ENCODE results near the gene ZNF316. TPM values are rescaled to one million over a fixed set of nuclear protein-coding genes. Genes with fewer than 3 reads are reported as not detected.
"Not testable (repeated sequence)": the region's sequence is repeated elsewhere in the genome, so short reads cannot be mapped to it uniquely, and the experiment has no call there.

The ZNF316 gene
- total RNA-seq, 1 donor from 2014 or later: 43.8 TPM

- peak overlapping the region; percentile 24 for H3K27ac Mint-ChIP-seq (ENCODE audit: unreplicated experiment)
- no peak for DNase-seq (ENCODE audit: low read depth, low spot score)
- H3K4me3 Mint-ChIP-seq: peak overlapping the region; percentile 74
- H3K4me1 Mint-ChIP-seq: peaks cover 18% of the 10 kb centered on the region
- H3K9me3 Mint-ChIP-seq: no peaks in the 10 kb centered on the region
- TF ChIP-seq CTCF (conservative IDR thresholded peaks at IDR 0.05): no peak
- H3K27me3 Mint-ChIP-seq (ENCODE audit: low read depth): no peaks in the 10 kb centered on the region
- H3K36me3 Mint-ChIP-seq (ENCODE audit: low read depth): peaks cover under 1% of the 10 kb centered on the region
These were observed 3.1 kb upstream of the ZNF316 start for GRCh38 chr7:6634021-6634420.

- not testable (repeated sequence) for DNase-seq (ENCODE audit: low read depth, low spot score)
These were observed 2.1 kb upstream of the ZNF316 start for GRCh38 chr7:6634971-6635370.

GRCh38 chr7:6637544-6638229 lies 569 bp downstream of the ZNF316 start:
- peak; percentile 30 for DNase-seq (ENCODE audit: low read depth, low spot score)
- Mint-ChIP-seq H3K4me3 (peak overlapping the region; percentile 87), H3K9me3 (no peaks in the 10 kb centered on the region), H3K27ac (ENCODE audit: unreplicated experiment) (peak overlapping the region; percentile 62), H3K27me3 (ENCODE audit: low read depth) (no peaks in the 10 kb centered on the region), H3K4me1 (peaks cover 27% of the 10 kb centered on the region), H3K36me3 (ENCODE audit: low read depth) (peaks cover 7% of the 10 kb centered on the region)
- peak; percentile 50 for TF ChIP-seq CTCF (conservative IDR thresholded peaks at IDR 0.05)

More at GRCh38 chr7:6634971-6635370, 2.1 kb upstream of the ZNF316 start:
- Mint-ChIP-seq H3K4me1 (peaks cover 23% of the 10 kb centered on the region), H3K4me3 (peak overlapping the region; percentile 84)
- not testable (repeated sequence) for H3K27ac Mint-ChIP-seq (ENCODE audit: unreplicated experiment); H3K36me3 Mint-ChIP-seq (ENCODE audit: low read depth); H3K9me3 Mint-ChIP-seq; H3K27me3 Mint-ChIP-seq (ENCODE audit: low read depth)

- H3K4me3 Mint-ChIP-seq: peak overlapping the region; percentile 87
These were observed 1.9 kb downstream of the ZNF316 start for GRCh38 chr7:6639032-6639431.

GRCh38 chr7:6639627-6640026 lies 2.5 kb downstream of the ZNF316 start:
- Mint-ChIP-seq H3K4me3 (peak overlapping the region; percentile 87), H3K4me1 (peaks cover 27% of the 10 kb centered on the region), H3K36me3 (ENCODE audit: low read depth) (peaks cover 7% of the 10 kb centered on the region), H3K9me3 (no peaks in the 10 kb centered on the region), H3K27me3 (ENCODE audit: low read depth) (no peaks in the 10 kb centered on the region), H3K27ac (ENCODE audit: unreplicated experiment) (no peak overlapping the region)
- no peak for DNase-seq (ENCODE audit: low read depth, low spot score)
- TF ChIP-seq CTCF (conservative IDR thresholded peaks at IDR 0.05): no peak

More at GRCh38 chr7:6639032-6639431, 1.9 kb downstream of the ZNF316 start:
- Mint-ChIP-seq H3K9me3 (no peaks in the 10 kb centered on the region), H3K27me3 (ENCODE audit: low read depth) (no peaks in the 10 kb centered on the region), H3K36me3 (ENCODE audit: low read depth) (peaks cover 7% of the 10 kb centered on the region), H3K4me1 (peaks cover 27% of the 10 kb centered on the region), H3K27ac (ENCODE audit: unreplicated experiment) (peak overlapping the region; percentile 19)
- no peak for DNase-seq (ENCODE audit: low read depth, low spot score)
- TF ChIP-seq CTCF (conservative IDR thresholded peaks at IDR 0.05): no peak

- Mint-ChIP-seq H3K9me3 (no peaks in the 10 kb centered on the region), H3K27ac (ENCODE audit: unreplicated experiment) (peak overlapping the region; percentile 75), H3K36me3 (ENCODE audit: low read depth) (peaks cover 7% of the 10 kb centered on the region), H3K4me3 (peak overlapping the region; percentile 87), H3K27me3 (ENCODE audit: low read depth) (no peaks in the 10 kb centered on the region), H3K4me1 (peaks cover 27% of the 10 kb centered on the region)
- DNase-seq (ENCODE audit: low read depth, low spot score): no peak
- TF ChIP-seq CTCF (conservative IDR thresholded peaks at IDR 0.05): no peak
These were observed 3.2 kb downstream of the ZNF316 start for GRCh38 chr7:6640246-6640721.

All from neural crest cell (in vitro differentiated cells).